Gastrocnemius medialis (tissue), 4 donors: ENCODE measurements around the gene JUNB. TPM values are rescaled to one million over a fixed set of nuclear protein-coding genes. Genes with fewer than 3 reads are reported as not detected.

Experiments
- ATAC-seq, 2 donors: fragments of 150-250 bp; one replicate each; pipeline ENCODE4 v1.9.1; 2016
- DNase-seq, 2 donors: peaks; one replicate each; pipeline ENCODE4 v3.0.0-alpha.2; 2019
- H3K27ac ChIP-seq, 4 donors: fragments of 200-600 bp; sonication (generic); 1 replicate in 1 of 4; 2 replicates in 3 of 4; pipeline ENCODE4 v1.5.1; 2016 to 2018; ENCODE audit warnings: mild to moderate bottlenecking in 2 of 4, moderate library complexity in 1 of 4
- H3K27me3 ChIP-seq, 3 donors: fragments of 200-600 bp; sonication (generic) in 2 of 3; 1 replicate in 1 of 3; 2 replicates in 2 of 3; pipeline versions ENCODE4 v1.5.1 to v1.6.0; 2016 to 2019; ENCODE audit warnings: mild to moderate bottlenecking in 1 of 3, moderate library complexity in 1 of 3
- H3K36me3 ChIP-seq, 2 donors: fragments of 200-600 bp; sonication (generic) in 1 of 2; one replicate each; pipeline ENCODE4 v1.5.1; 2017 to 2018
- H3K4me1 ChIP-seq, 2 donors: fragments of 200-600 bp; sonication (generic) in 1 of 2; one replicate each; pipeline ENCODE4 v1.5.1; 2016 to 2017; ENCODE audit warnings: mild to moderate bottlenecking in 2 of 2
- H3K4me3 ChIP-seq, 4 donors: fragments of 200-600 bp; sonication (generic) in 3 of 4; 1 replicate in 1 of 4; 2 replicates in 3 of 4; pipeline ENCODE4 v1.5.1; 2016 to 2019; ENCODE audit warnings: mild to moderate bottlenecking in 2 of 4
- H3K9me3 ChIP-seq, 3 donors: fragments of 200-600 bp; sonication (generic) in 2 of 3; 1 replicate in 1 of 3; 2 replicates in 2 of 3; pipeline ENCODE4 v1.5.1; 2016 to 2019
- POLR2A ChIP-seq, 2 donors: fragments of 450-650 bp; IDR thresholded peaks; one replicate each; pipeline ENCODE4 v1.6.1; 2017; ENCODE audit warnings: antibody characterized with exemption in 2 of 2, mild to moderate bottlenecking in 2 of 2, moderate library complexity in 2 of 2
- in situ Hi-C, 4 donors: fragments of 200-750 bp; cut with MboI; loops; one replicate each; pipeline versions ENCODE4 v1.15.0 to v1.8.0; 2017; ENCODE audit warnings: low sequenced_read_pairs in 4 of 4
- intact Hi-C: fragments of 100-400 bp; cut with DNase I; formaldehyde crosslinking; loops from one replicate; pipeline ENCODE4 v1.15.1; 2023; ENCODE audit warnings: low total_unique reads
- total RNA-seq, 4 donors: library from RNA; depleted of rRNA; stranded (reverse); fragments of >200 nt; gene quantifications; one replicate each; pipeline versions ENCODE4 v1.1.0 to v1.2.3, GENCODE V29; 2016
- TF ChIP-seq, protein P1 (sequence below), 5 experiments: fragments of 450-650 bp in 3 of 5; fragments of 200-600 bp in 2 of 5; sonication (generic) in 2 of 5; IDR thresholded peaks in 4 of 5; conservative IDR thresholded peaks in 1 of 5; 1 replicate in 4 of 5; 2 replicates in 1 of 5; pipeline ENCODE4 v1.5.1; 2016 to 2019; ENCODE audit warnings: antibody characterized with exemption in 5 of 5, mild to moderate bottlenecking in 3 of 5, moderate library complexity in 3 of 5

The JUNB gene
- total RNA-seq, 4 donors from 2014 or later: 59.0 to 200 (median 128) TPM

DNA sequence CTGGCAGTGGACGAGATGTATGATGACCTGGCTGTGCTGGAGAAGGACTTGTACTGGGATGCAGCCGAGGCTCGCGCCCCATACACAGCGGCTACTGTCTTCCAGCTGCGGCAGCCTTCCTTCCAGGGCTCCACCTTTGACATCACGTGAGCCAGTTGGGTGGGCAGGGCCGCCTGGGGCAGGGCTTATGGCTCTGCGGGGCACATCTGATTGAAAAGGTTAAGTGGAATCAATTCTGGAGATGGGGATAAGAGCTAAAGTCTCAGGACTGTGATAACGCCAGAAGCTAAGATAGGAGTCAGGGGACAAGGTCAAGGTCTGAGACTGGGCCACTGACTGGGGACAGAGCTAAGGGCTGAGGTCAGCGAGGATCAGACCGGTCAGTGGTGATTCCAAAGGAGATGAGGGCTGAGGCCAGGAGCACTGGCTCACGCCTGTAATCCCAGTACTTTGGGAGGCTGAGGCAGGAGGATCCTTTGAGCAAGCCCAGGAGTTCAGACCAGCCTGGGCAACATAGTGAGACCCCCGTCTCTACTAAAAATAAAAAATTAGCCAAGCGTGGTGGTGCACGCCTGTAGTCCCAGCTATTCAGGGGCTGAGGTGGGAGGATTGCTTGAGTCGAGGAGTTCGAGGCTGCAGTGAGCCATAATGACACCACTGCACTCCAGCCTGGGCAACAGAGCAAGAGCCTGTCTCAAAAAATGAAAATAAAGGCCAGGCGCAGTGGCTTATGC lies 35.0 kb upstream of the JUNB start:
- in situ Hi-C loops: loop anchor here in 1 of 4 donors (5.0 kb wide), 1 partner anchor 91 kb away; no protein-coding TSS in a partner anchor
- ATAC-seq: no peak

DNA sequence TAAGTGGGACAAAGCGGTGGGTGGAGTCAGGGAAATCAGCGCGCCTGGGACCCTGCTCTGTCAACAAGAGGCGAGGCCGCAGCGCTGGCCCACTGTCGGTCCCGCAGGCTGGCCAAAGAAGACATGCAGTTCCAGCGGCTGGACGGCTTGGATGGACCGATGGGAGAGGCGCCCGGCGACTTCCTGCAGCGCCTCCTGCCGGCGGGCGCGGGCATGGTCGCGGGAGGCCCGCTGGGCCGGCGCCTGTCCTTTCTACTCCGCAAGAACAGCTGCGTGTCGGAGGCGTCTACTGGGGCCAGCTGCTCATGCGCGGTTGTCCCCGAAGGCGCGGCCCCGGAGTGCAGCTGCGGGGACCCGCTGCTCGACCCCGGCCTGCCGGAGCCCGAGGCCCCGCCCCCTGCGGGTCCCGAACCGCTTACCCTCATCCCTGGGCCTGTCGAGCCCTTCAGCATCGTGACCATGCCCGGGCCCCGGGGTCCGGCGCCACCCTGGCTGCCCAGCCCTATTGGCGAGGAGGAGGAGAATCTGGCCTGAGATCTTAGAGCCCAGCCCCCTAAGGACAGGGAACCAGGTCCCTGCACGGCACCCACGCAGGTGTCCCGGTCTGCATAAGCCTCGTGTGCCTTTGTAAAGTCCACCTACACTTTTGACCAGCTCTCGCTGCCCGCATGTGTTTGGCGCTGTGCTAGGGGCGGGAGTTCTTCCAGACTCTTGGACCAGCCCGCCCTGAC lies 33.6 kb upstream of the JUNB start:
- TF ChIP-seq, protein P1, sequence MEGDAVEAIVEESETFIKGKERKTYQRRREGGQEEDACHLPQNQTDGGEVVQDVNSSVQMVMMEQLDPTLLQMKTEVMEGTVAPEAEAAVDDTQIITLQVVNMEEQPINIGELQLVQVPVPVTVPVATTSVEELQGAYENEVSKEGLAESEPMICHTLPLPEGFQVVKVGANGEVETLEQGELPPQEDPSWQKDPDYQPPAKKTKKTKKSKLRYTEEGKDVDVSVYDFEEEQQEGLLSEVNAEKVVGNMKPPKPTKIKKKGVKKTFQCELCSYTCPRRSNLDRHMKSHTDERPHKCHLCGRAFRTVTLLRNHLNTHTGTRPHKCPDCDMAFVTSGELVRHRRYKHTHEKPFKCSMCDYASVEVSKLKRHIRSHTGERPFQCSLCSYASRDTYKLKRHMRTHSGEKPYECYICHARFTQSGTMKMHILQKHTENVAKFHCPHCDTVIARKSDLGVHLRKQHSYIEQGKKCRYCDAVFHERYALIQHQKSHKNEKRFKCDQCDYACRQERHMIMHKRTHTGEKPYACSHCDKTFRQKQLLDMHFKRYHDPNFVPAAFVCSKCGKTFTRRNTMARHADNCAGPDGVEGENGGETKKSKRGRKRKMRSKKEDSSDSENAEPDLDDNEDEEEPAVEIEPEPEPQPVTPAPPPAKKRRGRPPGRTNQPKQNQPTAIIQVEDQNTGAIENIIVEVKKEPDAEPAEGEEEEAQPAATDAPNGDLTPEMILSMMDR (IDR thresholded peaks at IDR 0.05 in 4 of 5, conservative IDR thresholded peaks at IDR 0.05 in 1 of 5): peak; percentile 78 to 92 (median 83)
- no peak for TF ChIP-seq POLR2A (IDR thresholded peaks at IDR 0.05)
- peaks cover 8% of the 10 kb centered on the region in 2 donors for H3K4me1 ChIP-seq
- H3K9me3 ChIP-seq: no peaks in the 10 kb centered on the region
- in situ Hi-C loops (loop anchor here in 1 of 4 donors (5.0 kb wide), 1 partner anchor 90 kb away; no protein-coding TSS in a partner anchor), intact Hi-C loops (loop anchor here (5.0 kb wide), 1 partner anchor 45 kb away; no protein-coding TSS in a partner anchor)
- peak overlapping the region; percentile 24 to 53 (median 46) for H3K4me3 ChIP-seq
- peak overlapping the region in 3 of 4 donors; percentile 11 to 58 (median 57) for H3K27ac ChIP-seq
- peaks cover 0 to 4% (median 0%) of the 10 kb centered on the region in 3 donors for H3K27me3 ChIP-seq
- H3K36me3 ChIP-seq: no peaks in the 10 kb centered on the region
- ATAC-seq: peak; percentile 60 to 83
- DNase-seq: peak in 1 of 2 donors; percentile 70

More for the DNA sequence above, 35.0 kb upstream of the JUNB start:
- H3K27me3 ChIP-seq: peaks cover 5 to 7% (median 7%) of the 10 kb centered on the region in 3 donors
- no peaks in the 10 kb centered on the region for H3K36me3 ChIP-seq
- no peak overlapping the region for H3K4me3 ChIP-seq
- H3K4me1 ChIP-seq: peaks cover 8% of the 10 kb centered on the region in 2 donors
- DNase-seq: no peak
- no peak overlapping the region for H3K27ac ChIP-seq
- TF ChIP-seq, protein P1 (IDR thresholded peaks at IDR 0.05 in 4 of 5, conservative IDR thresholded peaks at IDR 0.05 in 1 of 5): no peak
- TF ChIP-seq POLR2A (IDR thresholded peaks at IDR 0.05): no peak
- intact Hi-C loops: loop anchor here (5.0 kb wide), 1 partner anchor 44 kb away; no protein-coding TSS in a partner anchor
- H3K9me3 ChIP-seq: no peaks in the 10 kb centered on the region

DNA sequence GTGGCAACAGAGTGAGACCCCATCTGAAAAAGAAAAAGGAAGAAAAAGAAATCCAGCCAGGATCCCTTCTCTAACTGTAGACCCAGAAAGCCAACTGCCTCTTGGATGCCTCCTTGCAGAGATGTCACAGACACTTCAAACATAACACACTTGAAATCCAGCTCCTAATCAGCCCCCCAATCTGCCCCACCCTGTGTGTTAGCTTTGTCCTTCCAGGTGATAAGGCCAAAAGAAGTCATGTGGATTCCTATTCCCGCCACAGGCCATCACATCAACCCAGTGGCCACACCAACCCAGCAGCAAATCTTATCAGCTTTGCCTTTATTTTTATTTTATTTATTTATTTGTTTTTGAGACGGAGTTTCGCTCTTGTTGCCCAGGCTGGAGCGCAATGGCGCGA lies 31.6 kb upstream of the JUNB start:
- Histone ChIP-seq H3K9me3 (no peaks in the 10 kb centered on the region), H3K36me3 (no peaks in the 10 kb centered on the region), H3K4me3 (no peak overlapping the region), H3K27me3 (no peaks in the 10 kb centered on the region), H3K27ac (no peak overlapping the region), H3K4me1 (peaks cover 8% of the 10 kb centered on the region in 2 donors)
- no peak for DNase-seq
- in situ Hi-C loops: loop anchor here (5.0 to 10.0 kb wide), 3 partner anchors 38 to 88 kb away; no protein-coding TSS in a partner anchor
- TF ChIP-seq, protein P1 (IDR thresholded peaks at IDR 0.05 in 4 of 5, conservative IDR thresholded peaks at IDR 0.05 in 1 of 5): no peak
- TF ChIP-seq POLR2A (IDR thresholded peaks at IDR 0.05): no peak
- intact Hi-C loops: loop anchor here (1.0 to 5.0 kb wide), 2 partner anchors 47 to 88 kb away; no protein-coding TSS in a partner anchor
- ATAC-seq: no peak

DNA sequence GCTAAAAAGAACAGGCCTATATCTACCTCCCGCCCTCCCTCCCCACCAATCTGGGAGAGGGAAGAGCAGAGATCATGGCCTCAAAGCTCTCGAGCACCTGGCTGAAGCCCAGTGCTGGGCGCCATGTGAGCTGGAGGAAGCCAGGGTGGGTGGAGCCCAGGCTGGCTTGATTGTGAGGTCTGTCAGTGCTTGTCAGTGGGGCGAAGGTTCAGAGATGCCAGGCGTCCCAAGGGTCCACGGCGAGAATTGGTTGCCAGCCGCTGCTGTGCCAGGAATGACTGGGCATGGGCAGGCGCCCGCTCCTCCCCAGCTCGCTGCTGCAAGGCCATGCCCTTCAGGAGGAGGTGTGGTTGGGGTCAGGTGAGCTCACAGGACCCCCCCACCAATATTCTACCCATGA lies 28.2 kb upstream of the JUNB start:
- TF ChIP-seq, protein P1 (IDR thresholded peaks at IDR 0.05 in 4 of 5, conservative IDR thresholded peaks at IDR 0.05 in 1 of 5): no peak
- TF ChIP-seq POLR2A (IDR thresholded peaks at IDR 0.05): no peak
- H3K27me3 ChIP-seq: no peaks in the 10 kb centered on the region
- H3K4me1 ChIP-seq: peaks cover 0 to 3% of the 10 kb centered on the region in 2 donors
- intact Hi-C loops (no loop called here), in situ Hi-C loops (loop anchor here (5.0 to 10.0 kb wide), 2 partner anchors 34 to 82 kb away; no protein-coding TSS in a partner anchor)
- H3K27ac ChIP-seq: peak overlapping the region in 2 of 4 donors; percentile 39 to 52
- no peaks in the 10 kb centered on the region for H3K36me3 ChIP-seq
- no peak for ATAC-seq
- no peak for DNase-seq
- no peak overlapping the region for H3K4me3 ChIP-seq
- no peaks in the 10 kb centered on the region for H3K9me3 ChIP-seq
